HepG2 (cell line): Measurements from ENCODE around the gene WHAMM.

ENCODE experiments used
- CTCF ChIP-seq: sonication (generic); formaldehyde crosslinking; IDR thresholded peaks from 2 replicates; pipeline ENCODE4 v1.5.0; 2020; ENCODE audit warnings: mild to moderate bottlenecking, missing genetic modification reagents, moderate library complexity
- EZH2 ChIP-seq: conservative IDR thresholded peaks from 2 replicates; pipeline ENCODE4 v1.6.1; 2012; ENCODE audit warnings: mild to moderate bottlenecking, low read depth, low read length, moderate library complexity
- NBN ChIP-seq: fragments of 450-650 bp; conservative IDR thresholded peaks from 2 replicates; pipeline ENCODE4 v1.6.1; 2017
- SMARCE1 ChIP-seq: fragments of 450-650 bp; IDR thresholded peaks from 2 replicates; pipeline ENCODE4 v1.6.1; 2017; ENCODE audit warnings: borderline replicate concordance
- TAF1 ChIP-seq: sonication (generic); formaldehyde crosslinking; IDR thresholded peaks from 2 replicates; pipeline ENCODE4 v1.4.0; 2020; ENCODE audit warnings: missing genetic modification reagents
- XBP1 ChIP-seq: sonication (generic); formaldehyde crosslinking; IDR thresholded peaks from 2 replicates; pipeline ENCODE4 v1.5.0; 2020; ENCODE audit warnings: missing genetic modification reagents
- ZNF703 ChIP-seq: sonication (generic); formaldehyde crosslinking; IDR thresholded peaks from 2 replicates; pipeline ENCODE4 v1.5.1; 2020; ENCODE audit warnings: missing genetic modification reagents, mild to moderate bottlenecking, moderate library complexity, borderline replicate concordance

GRCh38 chr15:82812994-82813393, 3.6 kb downstream of the WHAMM start:
- TF ChIP-seq CTCF (CRISPR knock-in tag) (no peak), TAF1 (no peak), EZH2 (no peak), ZNF703 (no peak), XBP1 (CRISPR knock-in tag) (no peak), NBN (no peak), SMARCE1 (no peak)
